Epithelial cell of alveolus of lung (primary cell): Measurements from ENCODE around the gene CBFB. TPM values are rescaled to one million over a fixed set of nuclear protein-coding genes. Genes with fewer than 3 reads are reported as not detected.

Experiments used
- total RNA-seq: library from RNA; depleted of rRNA; stranded (reverse); fragments of >200 nt; gene quantifications from 2 replicates; pipeline ENCODE4 v1.2.1, GENCODE V29; 2015

Gene CBFB
- total RNA-seq = 39.8 and 48.2 TPM in 2 replicates

GRCh38 chr16:67028696-67029253 lies at the start of gene CBFB:
Gene CBFB, plus strand, starts transcription at chr16:67029149. Its CDS starts 259 bp downstream, at chr16:67029408.

GRCh38 chr16:66988197-66988788 lies 40.7 kb upstream of the CBFB start, which contains the start of gene CES4A:
Gene CES4A, plus strand, starts transcription at chr16:66988589. Its CDS starts 184 bp downstream, at chr16:66988773.

GRCh38 chr16:67109407-67110135 lies 80.6 kb downstream of the CBFB start, which contains the start of gene PHAF1:
Gene PHAF1, plus strand, starts transcription at chr16:67109941. Its CDS starts 235 bp downstream, at chr16:67110176.

Other genes with a start within 250 kb of the CBFB start
- not detected in 2 replicates for gene TERB1, start 227.6 kb upstream of the CBFB start, total RNA-seq
- gene NAE1, start 198.2 kb upstream of the CBFB start, total RNA-seq = 45.8 and 58.7 TPM in 2 replicates
- not detected in 2 replicates for gene CA7, start 184.7 kb upstream of the CBFB start, total RNA-seq
- gene PDP2, start 148.6 kb upstream of the CBFB start, total RNA-seq = 6.6 and 45.2 TPM in 2 replicates
- gene CDH16, start 110.3 kb upstream of the CBFB start, total RNA-seq = not detected in 2 replicates
- 3.8 and 7.5 TPM in 2 replicates for gene RRAD, start 103.6 kb upstream of the CBFB start, total RNA-seq
- 129 and 149 TPM in 2 replicates for gene CIAO2B, start 94.7 kb upstream of the CBFB start, total RNA-seq
- gene CES2, start 93.6 kb upstream of the CBFB start, total RNA-seq = 19.0 and 22.8 TPM in 2 replicates
- gene CES3, start 67.9 kb upstream of the CBFB start, total RNA-seq = 0.24 TPM in 1 of 2 replicates, not detected in the other
- 0.65 and 2.4 TPM in 2 replicates for gene CES4A, start 40.6 kb upstream of the CBFB start, total RNA-seq
- gene PHAF1, start 80.8 kb downstream of the CBFB start, total RNA-seq = 11.9 and 16.8 TPM in 2 replicates
- 31.9 and 75.3 TPM in 2 replicates for gene B3GNT9, start 121.8 kb downstream of the CBFB start, total RNA-seq
- gene TRADD, start 130.8 kb downstream of the CBFB start, total RNA-seq = 26.1 and 32.8 TPM in 2 replicates
- gene FBXL8, start 130.8 kb downstream of the CBFB start, total RNA-seq = 7.8 and 24.1 TPM in 2 replicates
- 0.13 and 3.5 TPM in 2 replicates for gene HSF4, start 135.6 kb downstream of the CBFB start, total RNA-seq
- 25.3 and 35.7 TPM in 2 replicates for gene NOL3, start 141.4 kb downstream of the CBFB start, total RNA-seq
- 8.4 and 38.3 TPM in 2 replicates for gene MATCAP1, start 154.8 kb downstream of the CBFB start, total RNA-seq
- gene EXOC3L1, start 161.0 kb downstream of the CBFB start, total RNA-seq = 0.39 and 0.96 TPM in 2 replicates
- gene E2F4, start 163.0 kb downstream of the CBFB start, total RNA-seq = 75.3 and 80.8 TPM in 2 replicates
- gene ELMO3, start 170.0 kb downstream of the CBFB start, total RNA-seq = 1.4 and 2.3 TPM in 2 replicates
- gene TMEM208, start 198.0 kb downstream of the CBFB start, total RNA-seq = 32.1 and 38.2 TPM in 2 replicates
- 27.3 and 30.1 TPM in 2 replicates for gene FHOD1, start 218.3 kb downstream of the CBFB start, total RNA-seq
- 0.65 and 3.0 TPM in 2 replicates for gene SLC9A5, start 219.8 kb downstream of the CBFB start, total RNA-seq